Measurements from ENCODE around the gene ITIH3. TPM values are rescaled to one million over a fixed set of nuclear protein-coding genes. Genes with fewer than 3 reads are reported as not detected.

Gene ITIH3
- total RNA-seq, 2 donors from 2014 or later: 0.32 to 0.82 TPM

DNA sequence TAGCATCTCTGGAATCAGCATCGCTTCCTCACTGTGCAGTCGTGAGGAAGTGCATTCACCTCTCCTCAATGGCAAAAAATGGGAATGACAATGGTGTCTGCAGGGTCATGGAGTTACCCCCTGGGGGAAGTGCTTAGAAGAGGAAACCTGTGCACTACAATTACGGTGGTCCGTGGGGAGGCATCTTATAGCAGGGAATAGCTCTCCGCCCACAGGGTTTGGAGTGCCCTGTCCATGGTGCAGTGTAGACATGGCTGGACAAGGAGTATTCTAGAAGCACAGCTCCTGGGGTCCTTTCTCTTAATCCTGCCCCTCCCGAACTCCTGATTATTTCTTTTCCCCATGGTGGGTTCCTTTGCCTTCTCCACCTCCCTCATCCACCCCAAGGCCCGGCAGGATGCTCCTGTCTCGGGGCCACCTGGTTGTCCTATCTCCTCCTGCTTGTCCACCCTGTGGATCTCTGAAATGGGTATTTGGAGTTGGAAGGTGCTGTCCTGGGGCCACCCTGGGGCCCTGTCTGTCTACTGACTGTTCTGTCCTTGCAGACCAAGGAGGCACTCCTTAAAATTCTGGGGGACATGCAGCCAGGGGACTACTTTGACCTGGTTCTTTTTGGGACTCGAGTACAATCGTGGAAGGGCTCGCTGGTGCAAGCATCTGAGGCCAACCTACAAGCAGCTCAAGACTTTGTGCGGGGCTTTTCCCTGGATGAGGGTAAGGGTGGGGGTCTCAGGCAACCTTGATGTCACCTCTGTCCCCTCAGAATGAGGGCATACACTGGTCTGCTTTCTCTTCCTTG lies 12.0 kb upstream of the ITIH3 start:
- no peak overlapping the region for H3K9ac ChIP-seq (ENCODE audit: low read depth in 2 of 2, low read length in 2 of 2)
- H3K27me3 ChIP-seq: no peaks in the 10 kb centered on the region
- DNase-seq: no peak
- no peaks in the 10 kb centered on the region for H3K9me3 ChIP-seq
- no peaks in the 10 kb centered on the region for H3K36me3 ChIP-seq
- no peak overlapping the region for H3K4me3 ChIP-seq
- H3K27ac ChIP-seq: no peak overlapping the region
- TF ChIP-seq, protein P1, sequence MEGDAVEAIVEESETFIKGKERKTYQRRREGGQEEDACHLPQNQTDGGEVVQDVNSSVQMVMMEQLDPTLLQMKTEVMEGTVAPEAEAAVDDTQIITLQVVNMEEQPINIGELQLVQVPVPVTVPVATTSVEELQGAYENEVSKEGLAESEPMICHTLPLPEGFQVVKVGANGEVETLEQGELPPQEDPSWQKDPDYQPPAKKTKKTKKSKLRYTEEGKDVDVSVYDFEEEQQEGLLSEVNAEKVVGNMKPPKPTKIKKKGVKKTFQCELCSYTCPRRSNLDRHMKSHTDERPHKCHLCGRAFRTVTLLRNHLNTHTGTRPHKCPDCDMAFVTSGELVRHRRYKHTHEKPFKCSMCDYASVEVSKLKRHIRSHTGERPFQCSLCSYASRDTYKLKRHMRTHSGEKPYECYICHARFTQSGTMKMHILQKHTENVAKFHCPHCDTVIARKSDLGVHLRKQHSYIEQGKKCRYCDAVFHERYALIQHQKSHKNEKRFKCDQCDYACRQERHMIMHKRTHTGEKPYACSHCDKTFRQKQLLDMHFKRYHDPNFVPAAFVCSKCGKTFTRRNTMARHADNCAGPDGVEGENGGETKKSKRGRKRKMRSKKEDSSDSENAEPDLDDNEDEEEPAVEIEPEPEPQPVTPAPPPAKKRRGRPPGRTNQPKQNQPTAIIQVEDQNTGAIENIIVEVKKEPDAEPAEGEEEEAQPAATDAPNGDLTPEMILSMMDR (IDR thresholded peaks at IDR 0.05): no peak
- no peaks in the 10 kb centered on the region for H3K4me1 ChIP-seq
- intact Hi-C loops (cut with DNase I): no loop called here

DNA sequence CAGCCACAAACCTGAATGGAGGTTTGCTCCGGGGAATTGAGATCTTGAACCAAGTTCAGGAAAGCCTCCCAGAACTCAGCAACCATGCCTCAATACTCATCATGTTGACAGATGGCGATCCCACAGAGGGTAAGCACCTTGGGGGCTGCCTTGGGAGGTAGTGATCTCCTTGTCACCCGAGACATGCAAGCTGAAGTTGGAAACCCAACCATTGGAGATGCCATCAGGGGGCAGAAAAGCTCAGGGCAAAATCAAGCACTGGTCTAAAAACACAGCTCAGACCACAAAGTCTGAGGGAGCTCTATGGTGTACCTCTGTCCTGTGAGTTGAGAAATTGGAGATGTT lies 11.4 kb upstream of the ITIH3 start:
- TF ChIP-seq, protein P1 (IDR thresholded peaks at IDR 0.05): no peak
- no peak overlapping the region for H3K27ac ChIP-seq
- no peak overlapping the region for H3K9ac ChIP-seq (ENCODE audit: low read depth in 2 of 2, low read length in 2 of 2)
- no peak for DNase-seq
- no peaks in the 10 kb centered on the region for H3K9me3 ChIP-seq
- H3K4me3 ChIP-seq: no peak overlapping the region
- intact Hi-C loops (cut with DNase I): no loop called here
- H3K36me3 ChIP-seq: no peaks in the 10 kb centered on the region
- no peaks in the 10 kb centered on the region for H3K27me3 ChIP-seq
- no peaks in the 10 kb centered on the region for H3K4me1 ChIP-seq

DNA sequence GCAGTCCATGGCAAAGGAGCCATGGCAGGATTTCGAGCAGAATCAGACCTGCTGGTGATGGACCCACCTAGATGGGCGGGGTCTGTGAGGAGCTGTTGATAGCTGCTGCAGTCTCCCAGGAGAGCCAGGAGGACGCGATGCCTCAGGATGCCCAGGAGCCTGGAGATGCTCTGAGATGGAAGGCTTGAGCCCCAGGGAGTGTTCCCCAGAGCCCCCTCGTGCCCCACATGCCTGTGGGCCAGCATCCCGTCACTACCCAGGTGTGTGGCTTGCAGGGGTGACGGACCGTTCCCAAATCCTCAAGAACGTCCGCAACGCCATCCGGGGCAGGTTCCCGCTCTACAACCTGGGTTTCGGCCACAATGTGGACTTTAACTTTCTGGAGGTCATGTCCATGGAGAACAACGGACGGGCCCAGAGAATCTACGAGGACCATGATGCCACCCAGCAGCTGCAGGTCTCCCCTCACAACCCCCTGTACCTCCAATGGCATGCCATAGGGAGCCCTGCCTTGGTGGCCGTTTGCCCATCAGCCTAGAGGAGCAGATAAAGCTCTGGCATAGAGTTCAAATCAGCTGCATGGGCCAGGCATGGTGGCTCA lies 10.5 kb upstream of the ITIH3 start:
- no peaks in the 10 kb centered on the region for H3K36me3 ChIP-seq
- no peak overlapping the region for H3K27ac ChIP-seq
- no peak for DNase-seq
- H3K9ac ChIP-seq (ENCODE audit: low read depth in 2 of 2, low read length in 2 of 2): no peak overlapping the region
- H3K9me3 ChIP-seq: no peaks in the 10 kb centered on the region
- H3K4me1 ChIP-seq: no peaks in the 10 kb centered on the region
- TF ChIP-seq, protein P1 (IDR thresholded peaks at IDR 0.05): no peak
- no peaks in the 10 kb centered on the region for H3K27me3 ChIP-seq
- intact Hi-C loops (cut with DNase I): no loop called here
- H3K4me3 ChIP-seq: no peak overlapping the region

DNA sequence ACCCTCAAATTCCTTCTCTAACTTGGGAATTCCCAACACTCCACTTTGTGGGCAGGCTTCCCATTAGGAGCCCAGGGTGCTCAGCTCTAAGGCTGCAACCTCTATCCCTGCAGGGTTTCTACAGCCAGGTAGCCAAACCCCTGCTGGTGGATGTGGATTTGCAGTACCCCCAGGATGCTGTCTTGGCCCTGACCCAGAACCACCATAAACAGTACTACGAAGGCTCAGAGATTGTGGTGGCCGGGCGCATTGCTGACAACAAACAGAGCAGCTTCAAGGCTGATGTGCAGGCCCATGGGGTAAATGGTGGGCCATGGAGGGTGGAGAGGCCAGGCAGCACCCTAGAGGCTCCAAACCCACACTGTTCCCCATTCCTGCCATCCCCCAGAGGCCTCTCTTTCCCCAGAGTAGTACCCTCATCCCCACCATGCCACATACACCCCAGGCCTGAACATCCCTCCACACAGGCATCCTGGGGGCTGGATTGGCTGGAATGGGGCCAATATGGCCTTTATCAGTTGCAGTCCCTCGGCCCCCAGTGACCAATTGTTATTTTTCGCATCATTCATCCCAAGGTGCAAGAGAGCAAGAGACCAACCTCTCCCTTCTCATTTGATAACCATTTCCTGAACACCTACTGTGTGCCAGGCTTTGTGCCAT lies 9.5 kb upstream of the ITIH3 start:
- intact Hi-C loops (cut with DNase I): no loop called here
- Histone ChIP-seq H3K4me1 (no peaks in the 10 kb centered on the region), H3K9ac (ENCODE audit: low read depth in 2 of 2, low read length in 2 of 2) (no peak overlapping the region), H3K27ac (no peak overlapping the region), H3K9me3 (no peaks in the 10 kb centered on the region), H3K4me3 (no peak overlapping the region), H3K36me3 (no peaks in the 10 kb centered on the region), H3K27me3 (no peaks in the 10 kb centered on the region)
- TF ChIP-seq, protein P1 (IDR thresholded peaks at IDR 0.05): no peak
- DNase-seq: no peak

DNA sequence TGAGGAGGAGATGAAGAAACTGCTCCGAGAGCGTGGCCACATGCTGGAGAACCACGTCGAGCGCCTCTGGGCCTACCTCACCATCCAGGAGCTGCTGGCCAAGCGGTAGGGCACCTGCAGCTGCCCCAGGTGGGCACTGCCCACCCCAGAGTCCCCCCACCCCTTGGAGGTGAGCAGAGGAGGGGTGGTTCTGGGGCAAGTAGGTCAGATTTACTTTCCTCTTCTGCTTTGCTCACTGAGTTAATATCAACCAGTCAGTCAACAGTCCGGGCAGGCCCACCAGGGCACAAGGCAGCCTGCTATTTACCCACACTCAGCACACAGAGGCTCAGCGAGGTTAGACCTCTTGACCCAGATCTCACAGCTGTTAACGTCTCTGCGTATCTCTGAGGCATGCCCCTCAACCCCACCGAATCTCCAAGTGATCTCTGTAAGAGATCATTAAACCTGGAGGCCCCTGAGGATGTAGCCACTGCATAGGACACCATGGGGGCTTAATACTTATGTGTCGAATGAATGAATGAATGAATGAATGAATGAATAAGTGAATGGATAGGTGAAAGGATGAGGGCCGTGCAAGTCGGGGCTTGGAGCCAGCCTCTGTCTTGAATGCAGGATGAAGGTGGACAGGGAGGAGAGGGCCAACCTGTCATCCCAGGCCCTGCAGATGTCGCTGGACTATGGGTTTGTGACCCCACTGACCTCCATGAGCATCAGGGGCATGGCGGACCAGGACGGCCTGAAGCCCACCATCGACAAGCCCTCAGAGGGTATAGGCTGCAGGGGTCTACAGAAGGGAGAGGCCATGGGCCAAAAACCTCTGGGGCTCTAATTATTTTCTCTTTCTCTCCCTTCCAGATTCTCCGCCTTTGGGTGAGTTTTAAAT lies 8.0 kb upstream of the ITIH3 start:
- TF ChIP-seq, protein P1 (IDR thresholded peaks at IDR 0.05): no peak
- Histone ChIP-seq H3K27me3 (no peaks in the 10 kb centered on the region), H3K4me3 (no peak overlapping the region), H3K4me1 (no peaks in the 10 kb centered on the region), H3K9me3 (no peaks in the 10 kb centered on the region), H3K36me3 (no peaks in the 10 kb centered on the region), H3K9ac (ENCODE audit: low read depth in 2 of 2, low read length in 2 of 2) (no peak overlapping the region), H3K27ac (no peak overlapping the region)
- no peak for DNase-seq
- intact Hi-C loops (cut with DNase I): no loop called here

Measured in colonic mucosa (tissue), 4 donors.